Cortex of kidney (tissue), 1 donor: ENCODE measurements around the gene CRMP1.
"Not testable (repeated sequence)": the region's sequence is repeated elsewhere in the genome, so short reads cannot be mapped to it uniquely, and the experiment has no call there.

Source experiments
- DNase-seq: peaks from one replicate; lab custom pipeline; 2025; lab: John Stamatoyannopoulos, UW

CRMP1 gene

DNA sequence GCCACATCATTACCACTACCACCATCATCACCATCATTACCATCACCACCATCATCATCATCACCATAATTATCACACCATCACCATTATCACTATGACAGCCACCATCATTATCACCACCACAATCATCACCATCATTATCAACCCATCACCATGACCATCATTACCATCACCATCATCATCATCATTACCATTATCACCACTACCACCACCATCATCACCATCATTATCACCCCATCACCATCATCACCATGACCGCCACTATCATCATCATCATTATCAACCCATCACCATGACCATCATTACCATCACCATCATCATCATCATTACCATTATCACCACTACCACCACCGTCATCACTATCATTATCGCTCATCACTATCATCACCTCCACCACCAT, 36.5 kb downstream of the CRMP1 start:
- DNase-seq: not testable (repeated sequence)

DNA sequence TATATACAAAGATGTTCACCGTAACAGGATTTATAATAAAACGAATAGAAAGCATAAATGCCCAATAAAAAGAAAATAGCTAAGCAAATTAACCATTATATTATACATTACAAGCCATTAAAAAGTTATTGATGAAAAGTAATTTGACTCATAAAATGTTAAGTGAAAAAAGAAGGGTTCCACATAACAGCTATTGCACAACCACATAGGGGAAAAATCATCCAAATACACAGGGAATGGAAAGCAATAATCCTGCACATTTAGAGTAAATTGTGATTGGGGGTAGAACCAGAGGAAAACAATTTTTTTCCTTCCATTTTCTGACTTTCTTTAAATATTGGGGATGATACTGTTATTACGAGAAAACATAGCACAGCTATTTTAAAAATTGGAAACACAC, 38.0 kb downstream of the CRMP1 start:
- DNase-seq: no peak

DNA sequence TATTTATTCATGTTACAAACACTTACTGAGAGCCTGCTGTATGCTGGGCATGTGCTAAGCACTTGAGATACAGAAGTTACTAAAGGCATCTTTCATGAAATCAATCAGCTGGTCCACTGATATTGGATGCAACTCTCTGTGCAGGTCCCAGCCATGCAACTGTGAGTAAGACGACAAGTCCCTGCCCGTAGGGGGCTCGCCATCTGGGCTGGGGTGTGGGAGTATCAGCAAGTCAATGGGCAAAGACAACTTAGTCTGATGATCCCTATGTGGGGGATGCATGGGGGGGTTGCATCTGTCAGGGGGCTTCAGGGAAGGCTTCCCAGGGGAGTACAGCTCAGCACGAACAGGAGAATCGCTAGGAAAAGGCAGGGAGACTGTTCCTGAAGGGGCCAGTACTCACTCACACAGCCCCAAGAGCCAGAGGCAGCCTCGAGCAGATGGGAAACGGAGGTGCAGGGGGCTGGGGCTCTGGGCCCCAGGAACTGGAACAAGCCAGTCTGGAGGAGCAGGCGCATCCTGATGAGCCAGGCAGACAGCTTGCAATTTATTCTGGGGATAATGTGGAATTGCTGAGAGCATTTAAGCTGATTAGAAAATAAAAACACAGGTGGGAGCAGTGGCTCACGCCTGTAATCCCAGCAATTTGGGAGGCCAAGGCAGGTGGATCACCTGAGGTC, 40.2 kb downstream of the CRMP1 start:
- no peak for DNase-seq

DNA sequence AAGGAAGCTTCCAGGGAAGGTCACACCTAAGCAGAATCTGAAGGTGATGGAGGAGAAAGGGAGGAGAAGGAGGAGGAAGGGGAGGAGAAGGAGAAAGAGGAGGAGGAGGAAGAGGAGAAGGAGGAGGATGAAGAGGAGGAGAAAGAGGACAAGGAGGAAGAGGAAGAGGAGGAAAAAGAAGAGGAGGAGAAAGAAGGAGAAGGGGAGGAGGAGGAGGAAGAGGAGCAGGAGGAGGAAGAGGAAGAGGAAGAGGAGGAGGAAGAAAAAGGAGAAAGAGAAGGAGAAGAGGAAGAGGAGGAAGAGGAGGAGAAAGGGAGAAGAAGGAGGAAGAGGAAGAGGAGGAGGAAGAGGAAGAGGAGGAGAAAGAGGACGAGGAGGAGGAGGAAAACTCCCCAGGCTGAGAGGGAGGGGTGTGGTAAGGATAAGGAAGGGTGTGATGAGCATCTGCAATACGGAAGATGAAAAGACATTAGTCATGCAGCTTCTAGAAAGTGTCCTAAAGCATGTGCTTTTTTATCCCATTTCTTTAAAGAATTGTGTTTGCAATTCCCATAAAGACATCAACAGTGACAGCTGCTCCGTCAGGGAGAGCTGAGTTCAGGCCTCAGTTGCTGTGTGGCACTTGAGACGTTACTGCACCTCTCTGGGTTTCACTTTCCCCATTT, 41.1 kb downstream of the CRMP1 start:
- DNase-seq: no peak

DNA sequence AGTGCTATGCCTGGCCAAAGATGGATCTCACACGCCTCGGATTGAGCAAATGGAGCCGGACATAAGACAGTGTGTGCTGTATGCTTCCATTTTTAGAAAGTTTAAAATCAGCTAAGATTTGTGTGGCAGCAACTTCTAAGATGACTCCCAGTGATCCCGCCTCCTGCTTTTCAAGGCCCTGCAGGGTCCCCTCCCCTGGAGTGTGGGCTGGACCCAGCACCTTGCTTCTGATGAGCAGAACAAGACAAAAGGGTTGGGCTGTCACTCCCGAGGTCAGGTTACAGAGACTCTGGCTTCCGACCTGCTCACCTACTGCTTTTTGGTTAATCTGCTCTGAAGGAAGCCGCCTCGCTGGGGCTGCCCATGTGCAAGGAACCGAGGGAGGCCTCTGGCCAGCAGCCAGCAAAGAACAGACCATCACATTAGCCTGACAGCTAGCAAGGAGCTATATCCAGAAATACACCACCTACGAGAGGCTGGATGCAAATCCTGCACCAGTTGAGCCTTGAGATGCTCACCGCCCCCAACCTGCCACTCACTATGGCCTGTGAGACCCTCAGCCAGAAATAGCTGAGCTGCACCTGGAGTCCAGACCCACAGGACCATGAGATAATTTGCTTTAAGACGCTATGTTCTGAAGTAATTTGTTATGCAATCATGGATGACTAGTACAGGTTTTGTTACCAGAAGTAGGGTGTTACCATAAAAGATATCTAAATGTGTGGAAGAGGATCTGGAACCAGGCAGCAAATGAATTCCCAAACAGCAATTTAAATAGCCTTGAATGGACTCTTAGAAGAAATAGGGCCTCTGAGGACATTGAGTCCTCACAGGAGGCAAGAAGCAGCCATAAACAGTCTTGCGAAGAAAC, 47.6 kb downstream of the CRMP1 start:
- DNase-seq: no peak

DNA sequence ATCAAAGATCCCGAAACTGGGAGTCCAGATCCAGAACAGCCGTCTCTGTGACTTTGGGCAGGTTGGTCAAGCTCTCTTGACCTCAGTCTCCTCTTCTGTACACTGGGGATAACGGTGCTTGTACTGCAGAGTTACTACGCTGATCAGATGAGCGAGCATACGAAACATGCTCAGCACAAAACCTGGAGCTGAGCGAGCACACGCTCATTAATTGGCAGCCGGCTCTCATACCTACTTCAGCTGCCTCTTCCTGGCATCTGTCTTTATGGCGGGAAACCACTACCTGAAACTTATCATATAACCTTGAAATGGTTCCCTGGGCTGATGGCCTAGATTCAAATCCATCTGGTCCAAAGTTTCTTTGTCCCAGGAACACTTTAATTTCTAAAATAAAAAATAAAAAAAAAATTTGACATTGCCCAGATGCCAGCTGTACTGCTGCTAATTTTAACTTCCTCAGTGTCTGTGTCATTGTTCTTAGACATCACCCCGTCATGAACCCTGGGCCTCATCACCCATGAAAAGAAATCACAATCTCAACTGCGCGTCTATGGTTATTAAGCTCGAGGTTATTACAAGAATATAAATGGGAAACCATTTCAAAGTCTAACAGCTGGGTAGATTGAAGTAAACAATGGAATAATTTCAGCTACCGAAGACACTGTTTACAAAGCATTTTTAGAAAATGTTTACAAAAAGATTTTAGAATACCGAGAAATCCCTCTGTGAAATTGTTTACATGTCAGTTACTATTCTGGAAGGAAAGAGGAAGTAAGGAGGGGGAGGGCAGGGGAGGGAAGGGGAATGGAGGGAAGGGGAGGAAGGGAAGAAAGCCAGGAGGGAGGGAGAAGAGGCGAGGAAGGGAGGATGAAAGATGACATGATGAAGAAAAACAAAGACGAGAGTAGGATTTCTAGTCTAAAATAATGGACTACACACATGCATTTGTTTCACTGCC, 49.0 kb downstream of the CRMP1 start:
- no peak for DNase-seq

DNA sequence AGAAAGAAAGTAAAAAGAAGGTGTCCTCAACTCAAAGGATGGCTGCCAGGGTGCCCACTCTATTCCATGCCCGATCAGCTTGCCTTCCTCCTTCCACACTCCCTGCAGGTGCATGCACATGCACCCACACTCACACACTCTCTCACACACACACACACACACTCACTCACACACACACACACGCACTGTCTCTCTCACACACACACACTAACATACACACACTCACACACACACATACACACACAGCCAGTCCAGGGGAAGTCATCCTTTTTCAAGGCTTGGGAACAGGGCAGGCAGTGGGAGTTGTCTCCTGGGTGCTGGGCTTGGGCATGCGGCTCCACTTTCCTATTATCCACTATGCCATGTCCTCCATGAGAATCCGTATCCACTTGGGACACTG, 50.4 kb downstream of the CRMP1 start:
- DNase-seq: no peak

DNA sequence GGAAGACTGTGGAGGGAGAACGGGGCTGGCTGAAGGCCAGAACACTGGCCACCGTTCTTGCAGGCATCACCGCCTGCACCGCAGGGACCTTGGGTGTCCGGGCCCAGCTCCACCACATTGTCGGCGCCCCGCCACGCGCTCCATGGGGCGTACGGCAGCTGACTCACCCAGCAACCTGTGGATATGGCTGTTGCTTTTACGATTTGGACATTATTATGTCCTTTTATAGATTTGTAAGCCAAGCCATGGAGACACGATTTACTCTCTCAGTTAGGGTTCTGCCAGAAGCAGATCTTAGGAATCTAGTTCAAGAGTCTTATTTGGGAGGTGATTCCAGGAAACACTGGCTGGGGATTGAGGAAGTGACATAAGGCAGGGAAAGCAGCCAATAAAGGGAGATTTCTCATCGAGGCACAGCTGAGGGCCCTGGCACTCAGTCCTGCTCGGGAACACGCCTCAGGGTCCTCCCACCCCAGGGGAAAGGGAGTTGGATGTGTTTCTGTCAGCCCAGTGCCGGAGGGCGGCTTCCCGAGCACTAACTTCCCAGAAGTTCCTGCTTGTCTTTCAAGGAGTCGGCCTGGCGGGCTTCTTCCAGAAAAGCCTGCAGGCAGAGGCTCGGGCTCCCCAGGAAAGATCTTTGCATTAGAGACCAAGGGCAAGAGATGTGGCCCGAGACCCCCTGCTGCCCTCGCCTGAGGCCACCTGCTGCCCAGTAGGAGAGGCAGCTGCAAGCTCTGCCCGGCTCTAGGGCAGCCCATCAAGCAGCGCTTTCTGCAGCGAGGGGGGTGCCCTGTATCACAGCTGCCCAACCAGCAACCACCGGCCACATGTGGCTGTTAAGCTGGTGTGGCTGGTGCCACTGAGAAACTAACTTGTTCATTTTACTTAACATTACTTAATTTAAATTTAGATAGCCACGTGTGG, 52.9 kb downstream of the CRMP1 start:
- no peak for DNase-seq

DNA sequence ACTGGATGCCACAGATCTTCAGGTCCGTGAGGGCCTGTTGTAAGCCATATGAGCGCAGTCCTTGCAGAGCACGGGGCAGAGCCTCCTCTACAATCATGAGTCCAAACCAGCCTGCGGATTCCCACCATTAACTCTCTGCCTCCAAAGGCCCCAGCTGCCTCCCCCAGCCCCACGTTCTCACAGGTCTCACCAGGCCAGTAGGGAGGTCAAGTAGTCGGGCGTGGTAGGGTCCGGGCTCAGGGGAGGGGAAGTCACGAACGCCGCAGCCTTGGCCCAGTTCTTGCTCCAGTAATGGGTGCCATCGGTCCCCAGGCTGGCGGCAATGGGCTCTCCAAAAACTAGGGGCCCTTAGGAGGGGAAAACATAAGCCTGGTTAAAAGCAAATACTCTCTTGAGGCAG, 53.6 kb downstream of the CRMP1 start:
- no peak for DNase-seq

DNA sequence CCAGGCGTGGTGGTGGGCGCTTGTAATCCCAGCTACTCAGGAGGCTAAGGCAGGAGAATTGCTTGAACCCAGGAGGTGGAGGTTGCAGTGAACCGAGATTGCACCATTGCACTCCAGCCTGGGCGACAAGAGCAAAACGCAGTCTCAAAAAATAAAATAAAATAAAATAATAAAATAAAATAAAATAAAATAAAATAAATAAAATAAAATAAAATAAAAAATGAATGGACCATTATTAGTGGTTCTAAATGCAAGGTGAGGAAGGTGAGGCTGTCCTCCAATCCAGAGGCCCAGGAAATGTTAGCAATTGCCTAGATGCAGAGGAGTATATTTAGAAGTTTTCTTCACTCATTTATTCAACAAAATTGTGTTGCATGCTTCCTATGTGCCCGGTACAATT, 55.4 kb downstream of the CRMP1 start:
- not testable (repeated sequence) for DNase-seq

DNA sequence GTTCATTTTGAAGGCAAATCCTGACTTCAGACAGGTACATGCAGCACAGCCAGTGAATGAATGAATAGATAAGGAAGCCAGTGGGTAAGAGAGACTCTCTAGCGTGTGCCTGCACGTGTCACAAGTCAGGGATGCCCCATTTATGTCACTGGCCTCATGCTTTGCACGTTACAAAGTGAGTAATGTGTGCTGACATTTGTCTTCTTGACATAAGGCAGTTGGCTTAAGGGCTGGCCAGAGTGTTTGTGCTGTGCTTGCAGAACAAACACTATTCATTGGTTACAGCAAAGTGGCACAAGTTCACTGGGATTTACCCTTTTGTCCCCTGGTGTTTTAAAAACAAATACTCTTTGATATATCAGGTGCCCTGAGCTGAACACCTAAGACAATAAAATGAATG, 55.9 kb downstream of the CRMP1 start:
- DNase-seq: no peak

DNA sequence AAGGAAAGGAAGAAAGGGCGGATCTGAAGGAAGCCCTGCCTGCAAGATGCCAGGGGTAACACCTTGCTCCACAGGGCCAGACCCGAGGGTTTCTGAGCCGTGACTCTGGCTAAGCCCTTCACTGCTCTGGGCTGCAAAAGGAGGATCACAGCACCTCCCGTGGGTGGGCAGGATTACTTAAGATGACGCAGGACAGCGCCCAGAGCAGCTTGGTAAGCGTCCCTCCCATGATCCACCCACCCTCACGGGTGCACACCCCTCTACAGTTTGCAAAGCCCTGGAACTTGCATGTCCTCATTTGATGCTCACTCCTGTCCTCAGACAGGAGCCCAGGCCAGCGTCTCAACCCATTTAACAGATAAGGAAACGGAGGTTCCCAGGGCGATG, 64.9 kb downstream of the CRMP1 start:
- DNase-seq: no peak

DNA sequence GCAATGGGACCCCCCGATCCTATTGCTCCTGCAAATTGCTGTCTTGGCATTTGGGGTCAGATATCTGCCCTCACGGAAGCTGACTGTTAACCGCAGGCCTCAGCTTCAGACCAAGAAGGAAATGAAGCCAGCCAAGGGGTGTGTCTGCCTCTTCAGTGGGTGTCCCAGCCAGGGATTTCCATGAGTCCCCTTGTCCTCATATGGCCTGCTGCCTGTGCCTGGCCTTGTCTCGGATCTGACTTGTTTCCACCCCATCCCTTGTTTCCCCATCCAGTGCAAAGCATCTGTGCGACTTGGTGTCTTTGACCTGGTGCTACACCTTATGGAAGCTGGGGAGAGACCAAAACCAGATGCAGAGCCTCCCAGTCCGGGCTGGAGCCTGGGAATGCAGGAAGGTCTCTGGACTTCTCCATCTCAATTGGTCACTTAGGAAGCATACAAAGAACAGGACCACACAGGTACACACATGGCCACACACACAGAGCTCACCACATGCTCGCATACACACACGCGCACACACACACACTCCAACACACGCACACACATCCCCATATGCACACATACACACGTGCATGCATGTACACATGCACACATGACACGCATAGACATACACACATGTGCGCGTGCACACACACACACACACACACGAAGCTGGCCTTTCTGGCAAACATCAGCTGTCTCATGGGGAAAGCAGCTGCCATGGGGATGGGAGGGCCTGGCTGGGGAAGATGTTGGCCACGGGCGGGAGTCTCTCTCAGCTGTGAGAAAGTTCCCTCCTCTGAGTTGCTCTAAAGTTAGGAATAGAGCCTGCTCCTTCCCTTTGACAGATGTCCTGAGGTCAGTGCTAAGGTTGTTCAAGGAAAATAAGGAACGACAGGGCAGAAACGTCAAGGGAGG, 65.5 kb downstream of the CRMP1 start:
- DNase-seq: no peak

DNA sequence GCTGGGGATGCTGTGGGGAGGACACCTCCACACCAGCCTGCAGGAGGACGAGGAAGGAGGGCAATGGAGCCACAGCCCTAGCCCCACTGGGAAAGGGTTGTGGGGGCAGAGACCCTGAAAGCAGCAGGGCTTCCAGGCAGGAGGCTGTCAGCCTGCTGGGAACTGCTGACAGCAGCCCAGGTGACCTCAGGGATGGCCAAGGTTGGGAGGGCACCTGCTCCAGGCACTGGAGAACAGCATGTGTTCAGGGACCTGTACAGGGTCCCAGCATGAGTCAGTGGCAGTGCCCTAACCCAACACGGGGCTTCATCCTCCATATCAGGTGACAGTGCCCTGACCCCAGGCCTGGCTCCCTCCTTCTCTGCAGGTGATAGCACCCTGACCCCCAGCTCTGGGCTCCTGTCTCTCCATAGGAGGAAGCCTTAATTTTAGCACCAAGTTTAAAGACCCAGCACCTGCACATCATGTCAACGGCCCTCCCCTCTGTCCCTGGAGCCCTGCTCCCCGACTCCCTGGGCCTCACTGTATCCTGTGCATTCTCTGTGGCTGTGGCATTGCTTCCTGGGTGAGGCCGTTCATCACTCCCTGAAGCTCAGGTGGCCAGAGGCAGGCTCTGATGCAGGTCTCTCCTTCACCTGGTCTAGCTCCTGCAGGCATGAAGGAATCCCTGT, 66.3 kb downstream of the CRMP1 start:
- DNase-seq: no peak

DNA sequence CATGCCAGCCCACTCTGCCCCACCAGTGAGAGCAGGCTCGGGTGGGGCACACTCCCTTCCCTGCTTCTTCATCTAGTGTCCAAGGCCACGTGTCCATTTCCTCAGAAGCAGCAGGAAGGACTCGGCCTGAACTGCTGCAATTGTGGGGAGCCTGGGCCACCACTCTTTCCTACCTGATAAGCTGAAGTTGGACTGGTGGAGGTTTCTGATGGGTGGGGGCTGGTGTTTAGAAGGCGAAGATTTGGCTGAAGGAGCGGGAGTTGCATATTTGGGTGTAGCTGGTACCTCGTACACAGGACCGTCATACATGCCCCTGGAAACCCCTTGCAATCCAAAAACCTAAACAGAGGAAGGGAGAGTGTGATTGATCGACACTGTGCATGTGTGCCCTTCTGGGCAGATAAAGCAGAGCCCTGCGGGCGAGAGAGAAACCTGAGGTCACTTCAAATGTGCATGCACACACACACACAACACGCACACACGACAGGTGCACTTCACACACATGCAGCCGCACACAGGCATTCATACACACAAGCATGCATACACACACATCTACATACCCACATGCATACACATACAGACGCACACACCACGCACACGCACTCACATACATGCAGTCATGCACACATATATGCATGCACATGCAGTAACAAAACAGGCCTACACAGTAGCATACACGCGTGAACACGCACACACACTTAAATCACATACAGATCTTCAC, 67.4 kb downstream of the CRMP1 start:
- no peak for DNase-seq

DNA sequence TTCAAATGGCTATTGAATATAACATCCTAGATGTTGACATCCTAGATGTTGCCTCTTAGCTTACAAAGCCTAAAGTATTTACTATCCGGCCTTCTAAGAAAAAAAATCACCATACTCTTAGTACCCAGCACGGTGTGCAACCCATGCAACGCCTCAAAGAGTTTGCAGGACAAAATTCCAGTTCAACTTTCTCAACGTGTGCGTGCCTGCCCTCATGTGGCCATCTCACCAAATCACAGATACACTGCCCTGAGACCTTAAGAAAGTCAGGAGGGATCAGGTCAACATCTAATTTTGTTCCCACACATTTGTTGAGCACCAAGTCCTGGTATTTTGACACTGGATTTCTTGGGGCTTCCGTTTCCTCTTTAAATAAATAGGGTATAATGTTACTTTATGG, 68.3 kb downstream of the CRMP1 start:
- no peak for DNase-seq

DNA sequence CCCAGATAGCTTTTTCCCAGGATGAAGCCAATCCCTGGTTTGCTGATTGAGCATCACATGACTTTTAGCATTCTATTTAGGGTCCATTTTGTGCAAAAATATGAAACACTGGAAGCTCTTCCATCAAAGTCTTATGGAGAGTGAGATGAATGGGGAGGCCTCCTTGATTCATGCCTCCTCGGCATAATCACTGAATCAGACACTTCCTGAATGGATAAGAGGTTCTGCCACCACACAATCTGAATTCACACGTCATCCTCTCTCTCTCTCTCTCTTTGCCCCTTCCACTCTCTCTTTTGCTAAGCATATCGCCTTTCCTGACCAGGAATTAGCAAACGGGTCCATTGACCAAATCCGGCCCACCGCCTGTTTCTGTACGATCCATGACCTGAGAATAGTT, 68.7 kb downstream of the CRMP1 start:
- no peak for DNase-seq

DNA sequence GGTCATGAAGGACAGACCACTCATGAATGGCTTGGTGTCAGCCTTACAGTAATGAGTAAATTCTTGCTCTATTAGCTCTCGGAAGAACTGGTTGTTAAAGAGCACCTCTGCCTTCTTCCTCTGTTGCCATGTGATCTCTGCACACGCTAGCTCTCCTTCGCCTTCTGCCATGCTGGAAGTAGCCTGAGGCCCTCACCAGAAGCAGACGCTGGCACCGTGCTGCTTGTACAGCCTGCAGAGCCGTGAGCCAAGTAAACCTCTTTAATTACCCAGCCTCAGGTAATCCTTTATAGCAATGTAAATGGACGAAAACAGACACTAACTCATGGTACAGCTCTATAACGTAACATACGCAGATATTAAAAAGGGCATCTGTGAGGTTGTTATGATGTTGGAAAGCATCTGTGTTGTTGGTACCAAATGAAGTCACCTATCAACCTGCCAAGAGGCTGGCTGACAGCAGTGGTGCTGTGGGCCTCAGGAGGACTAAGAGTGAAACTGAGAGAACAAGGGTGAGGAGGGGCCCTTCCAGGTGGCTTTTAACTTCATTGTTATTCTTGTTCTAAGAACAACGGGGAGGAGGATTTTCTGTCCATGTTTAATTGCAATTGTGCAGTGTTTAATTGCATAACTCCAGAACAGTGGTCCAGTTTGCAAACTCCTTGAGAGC, 69.2 kb downstream of the CRMP1 start:
- DNase-seq: no peak
